HUES48 (cell line): ENCODE data around the gene PSTPIP1.

Experiments used
- H3K27ac ChIP-seq: one replicate; pipeline ENCODE4 v1.7.0; 2013; ENCODE audit warnings: low read depth, low read length, inconsistent platforms
- H3K27me3 ChIP-seq: 2 replicates; pipeline ENCODE4 v1.6.1; 2013; ENCODE audit warnings: mild to moderate bottlenecking, low read length; ENCODE audit not compliant: control insufficient read depth, insufficient read depth
- H3K36me3 ChIP-seq: 2 replicates; pipeline ENCODE4 v1.6.1; 2013; ENCODE audit warnings: low read length; ENCODE audit not compliant: control insufficient read depth, insufficient read depth
- H3K4me1 ChIP-seq: 2 replicates; pipeline ENCODE4 v1.6.1; 2013; ENCODE audit warnings: mild to moderate bottlenecking, low read length; ENCODE audit not compliant: control insufficient read depth, insufficient read depth
- H3K4me3 ChIP-seq: 2 replicates; pipeline ENCODE4 v1.5.1; 2013; ENCODE audit warnings: mild to moderate bottlenecking, low read depth, low read length
- H3K9ac ChIP-seq: 2 replicates; pipeline ENCODE4 v1.6.1; 2013; ENCODE audit warnings: mild to moderate bottlenecking, low read depth, low read length, moderate library complexity
- H3K9me3 ChIP-seq: 2 replicates; pipeline ENCODE4 v1.6.1; 2013; ENCODE audit warnings: low read length; ENCODE audit not compliant: control insufficient read depth, insufficient read depth

PSTPIP1 gene

DNA sequence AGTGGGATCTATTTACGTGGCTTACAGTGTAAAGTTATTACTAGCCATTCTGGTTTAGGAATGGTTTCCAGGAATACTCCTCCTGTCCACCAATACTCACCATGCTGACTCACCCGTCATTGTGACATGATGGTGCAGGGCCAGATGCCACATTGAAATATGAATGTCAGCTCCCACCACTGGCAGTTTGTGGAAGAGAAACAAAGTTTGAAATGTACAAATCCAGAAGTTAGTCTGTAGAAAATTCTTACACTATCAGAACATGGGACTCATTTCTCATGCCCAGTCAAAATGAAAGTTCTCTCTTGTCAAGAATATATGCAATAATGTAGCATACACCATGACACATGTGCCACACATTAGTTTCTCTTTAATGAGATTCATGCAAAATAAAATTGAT is 90.4 kb downstream of the PSTPIP1 start:
- H3K27me3 ChIP-seq, result no peaks in the 10 kb centered on the region

More for the DNA sequence above, 90.4 kb downstream of the PSTPIP1 start:
- H3K4me3 ChIP-seq, result no peak overlapping the region
- no peak overlapping the region for H3K27ac ChIP-seq
- no peak overlapping the region for H3K9ac ChIP-seq
- no peaks in the 10 kb centered on the region for H3K9me3 ChIP-seq
- H3K4me1 ChIP-seq, result no peaks in the 10 kb centered on the region
- H3K36me3 ChIP-seq, result no peaks in the 10 kb centered on the region
